A673 (cell line): ENCODE data around the gene RPS6KA2. TPM values are rescaled to one million over a fixed set of nuclear protein-coding genes. Genes with fewer than 3 reads are reported as not detected.

Source experiments
- BruUV-seq: library from RNA; stranded (reverse); fragments of 400-500 nt; replicated peaks from 2 replicates; lab custom pipeline; 2021; lab: Mats Ljungman, UMichigan
- CTCF ChIA-PET: fragments of 300-600 bp; sonication (Branson Sonifier 250); formaldehyde crosslinking; loops from one replicate; lab custom pipeline; 2022; ENCODE audit warnings: antibody characterized with exemption; lab: Charles Lee
- POLR2A ChIA-PET: fragments of 300-600 bp; sonication (Branson Sonifier 250); formaldehyde crosslinking; loops from one replicate; lab custom pipeline; 2022; ENCODE audit warnings: antibody characterized with exemption; ENCODE audit not compliant: low non-redundant PET; lab: Charles Lee
- DNase-seq: peaks from one replicate; pipeline ENCODE4 v3.0.0-alpha.2; 2015; ENCODE audit warnings: low spot score
- H3K27ac ChIP-seq: fragments of 200-600 bp; sonication (generic); 2 replicates; pipeline ENCODE4 v1.5.1; 2016; ENCODE audit warnings: mixed run types, low read depth, mild to moderate bottlenecking, mixed read lengths, antibody characterized with exemption, low read length; ENCODE audit not compliant: poor library complexity, severe bottlenecking
- H3K27me3 ChIP-seq: fragments of 200-600 bp; sonication (generic); replicated peaks from 2 replicates; pipeline ENCODE4 v1.6.1; 2017; ENCODE audit warnings: mixed run types, low read depth, mild to moderate bottlenecking, mixed read lengths, antibody characterized with exemption, low read length; ENCODE audit not compliant: insufficient read depth, poor library complexity
- H3K36me3 ChIP-seq: fragments of 200-600 bp; sonication (generic); 2 replicates; pipeline ENCODE4 v1.6.1; 2016; ENCODE audit warnings: mixed run types, mild to moderate bottlenecking, mixed read lengths, antibody characterized with exemption, low read length; ENCODE audit not compliant: insufficient read depth, poor library complexity, severe bottlenecking
- H3K4me1 ChIP-seq: fragments of 200-600 bp; sonication (generic); 2 replicates; pipeline ENCODE4 v1.6.1; 2017; ENCODE audit warnings: mixed run types, mild to moderate bottlenecking, mixed read lengths, antibody characterized with exemption, low read length; ENCODE audit not compliant: insufficient read depth, poor library complexity, severe bottlenecking
- H3K4me3 ChIP-seq: fragments of 200-600 bp; sonication (generic); 2 replicates; pipeline ENCODE4 v1.5.1; 2016; ENCODE audit warnings: low read depth, mixed run types, mild to moderate bottlenecking, mixed read lengths, low read length; ENCODE audit not compliant: poor library complexity, severe bottlenecking
- H3K9me3 ChIP-seq: fragments of 200-600 bp; sonication (generic); 2 replicates; pipeline ENCODE4 v1.6.1; 2016; ENCODE audit warnings: mixed run types, low read depth, mild to moderate bottlenecking, mixed read lengths, antibody characterized with exemption, low read length; ENCODE audit not compliant: poor library complexity, severe bottlenecking
- EZH2 ChIP-seq: fragments of 200-600 bp; sonication (generic); IDR thresholded peaks from 2 replicates; pipeline ENCODE4 v1.6.1; 2017; ENCODE audit warnings: borderline replicate concordance, low read depth, mild to moderate bottlenecking, mixed read lengths, antibody characterized with exemption, low read length; ENCODE audit not compliant: poor library complexity, severe bottlenecking
- intact Hi-C: fragments of 100-400 bp; cut with micrococcal nuclease; formaldehyde crosslinking; loops from one replicate; pipeline ENCODE4 v1.10.0; 2022; ENCODE audit not compliant: unreplicated experiment
- total RNA-seq: library from RNA; stranded (reverse); gene quantifications from 2 replicates; pipeline ENCODE4 v1.2.3, GENCODE V29; 2021
- TF ChIP-seq, protein P1 (sequence below): fragments of 300-800, 200-600 bp; sonication (generic); conservative IDR thresholded peaks from 2 replicates; pipeline ENCODE4 v1.5.1; 2017; ENCODE audit warnings: low read depth, mild to moderate bottlenecking, antibody characterized with exemption, low read length, moderate library complexity, mixed read lengths

Gene RPS6KA2
- total RNA-seq, 1 experiment from 2014 or later, result 30.1 TPM

DNA sequence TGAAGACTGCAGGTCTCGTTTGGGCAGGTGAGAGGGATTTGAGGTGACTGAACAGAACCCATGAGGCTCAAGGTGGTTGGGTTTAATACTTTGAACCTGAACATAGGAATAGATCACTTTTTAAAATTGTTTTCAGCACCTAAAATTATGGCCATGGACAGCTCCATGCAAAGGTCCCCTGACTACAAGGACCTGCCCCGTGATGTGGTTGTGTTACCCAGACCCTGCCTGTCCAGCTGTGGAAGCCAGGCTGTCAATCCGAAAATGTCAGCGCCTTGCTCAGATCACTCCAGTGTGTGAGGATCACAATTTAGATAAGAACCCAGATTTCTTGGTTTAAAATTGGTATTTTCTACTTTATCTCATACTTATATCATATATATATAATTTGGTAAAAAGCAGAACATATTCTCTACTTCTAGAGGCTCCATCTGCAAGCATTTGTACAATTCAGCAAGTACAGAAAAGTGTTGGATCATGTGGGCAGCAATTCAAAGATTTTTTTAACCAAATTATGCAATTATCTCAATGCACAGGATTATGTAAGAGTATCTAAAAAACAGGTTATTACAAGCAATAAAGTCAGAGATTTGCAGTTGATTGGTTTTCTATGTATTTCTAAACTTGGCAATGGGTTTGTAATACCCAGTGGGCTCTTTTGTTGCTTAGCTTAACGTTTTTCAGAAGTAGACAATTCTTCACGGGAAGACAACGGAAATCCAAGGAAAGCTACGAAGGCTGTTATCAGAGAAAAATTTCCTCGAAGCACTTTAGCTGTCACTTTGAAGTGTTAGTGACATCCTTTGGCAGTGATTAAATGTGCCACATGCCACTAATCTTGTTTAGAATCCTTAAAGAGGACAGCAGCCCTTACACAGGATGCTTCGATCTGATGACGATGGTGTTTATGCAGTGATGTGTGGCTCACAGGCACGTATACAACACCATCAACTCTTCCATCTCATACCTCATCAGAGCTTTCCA is 24.1 kb upstream of the RPS6KA2 start:
- POLR2A ChIA-PET, result interaction anchor here (0.6 kb wide), 1 partner anchor 13 kb away, joined by 10 read pairs; no protein-coding TSS in a partner anchor
- Histone ChIP-seq H3K4me1 (peaks cover 33% of the 10 kb centered on the region), H3K9me3 (no peaks in the 10 kb centered on the region), H3K36me3 (no peaks in the 10 kb centered on the region), H3K4me3 (no peak overlapping the region), H3K27me3 (no peaks in the 10 kb centered on the region), H3K27ac (no peak overlapping the region)
- intact Hi-C loops, result no loop called here
- no TSS peak for BruUV-seq
- CTCF ChIA-PET, result no interaction called here
- peak; percentile 76 for DNase-seq
- TF ChIP-seq, protein P1, sequence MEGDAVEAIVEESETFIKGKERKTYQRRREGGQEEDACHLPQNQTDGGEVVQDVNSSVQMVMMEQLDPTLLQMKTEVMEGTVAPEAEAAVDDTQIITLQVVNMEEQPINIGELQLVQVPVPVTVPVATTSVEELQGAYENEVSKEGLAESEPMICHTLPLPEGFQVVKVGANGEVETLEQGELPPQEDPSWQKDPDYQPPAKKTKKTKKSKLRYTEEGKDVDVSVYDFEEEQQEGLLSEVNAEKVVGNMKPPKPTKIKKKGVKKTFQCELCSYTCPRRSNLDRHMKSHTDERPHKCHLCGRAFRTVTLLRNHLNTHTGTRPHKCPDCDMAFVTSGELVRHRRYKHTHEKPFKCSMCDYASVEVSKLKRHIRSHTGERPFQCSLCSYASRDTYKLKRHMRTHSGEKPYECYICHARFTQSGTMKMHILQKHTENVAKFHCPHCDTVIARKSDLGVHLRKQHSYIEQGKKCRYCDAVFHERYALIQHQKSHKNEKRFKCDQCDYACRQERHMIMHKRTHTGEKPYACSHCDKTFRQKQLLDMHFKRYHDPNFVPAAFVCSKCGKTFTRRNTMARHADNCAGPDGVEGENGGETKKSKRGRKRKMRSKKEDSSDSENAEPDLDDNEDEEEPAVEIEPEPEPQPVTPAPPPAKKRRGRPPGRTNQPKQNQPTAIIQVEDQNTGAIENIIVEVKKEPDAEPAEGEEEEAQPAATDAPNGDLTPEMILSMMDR, result no peak
- no peak for TF ChIP-seq EZH2

GRCh38 chr6:166650047-166650446 is 23.0 kb upstream of the RPS6KA2 start:
- peaks cover 41% of the 10 kb centered on the region for H3K4me1 ChIP-seq
- no peak overlapping the region for H3K4me3 ChIP-seq
- ChIA-PET POLR2A (no interaction called here), CTCF (no interaction called here)
- no peaks in the 10 kb centered on the region for H3K27me3 ChIP-seq
- H3K9me3 ChIP-seq, result no peaks in the 10 kb centered on the region
- TF ChIP-seq, protein P1, result no peak
- no peak for TF ChIP-seq EZH2
- no peaks in the 10 kb centered on the region for H3K36me3 ChIP-seq
- no TSS peak for BruUV-seq
- no peak for DNase-seq
- intact Hi-C loops, result no loop called here
- H3K27ac ChIP-seq, result no peak overlapping the region

DNA sequence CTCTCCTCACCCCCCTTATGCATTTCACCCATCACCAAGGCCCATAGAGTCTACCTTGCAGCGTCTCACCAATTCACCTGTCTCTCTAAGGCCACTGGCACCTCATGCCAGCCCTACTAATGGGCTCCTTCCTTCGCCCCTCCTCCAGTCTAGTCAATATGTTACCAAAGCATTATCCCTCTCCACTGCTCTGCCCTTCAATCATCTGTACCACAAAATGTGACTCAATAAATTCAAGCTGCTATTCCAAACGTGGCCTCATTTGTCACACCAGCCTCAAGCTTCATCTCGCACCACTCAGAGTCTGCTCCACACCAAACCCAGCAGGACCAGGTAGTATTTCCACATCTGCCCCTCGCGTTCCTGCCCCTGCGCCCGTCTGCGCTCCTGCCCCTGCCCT is 21.8 kb upstream of the RPS6KA2 start:
- peaks cover 53% of the 10 kb centered on the region for H3K4me1 ChIP-seq
- H3K4me3 ChIP-seq, result no peak overlapping the region
- intact Hi-C loops, result no loop called here
- CTCF ChIA-PET, result no interaction called here
- no peaks in the 10 kb centered on the region for H3K9me3 ChIP-seq
- POLR2A ChIA-PET, result no interaction called here
- TF ChIP-seq EZH2, result no peak
- TF ChIP-seq, protein P1, result no peak
- no TSS peak for BruUV-seq
- DNase-seq, result no peak
- no peaks in the 10 kb centered on the region for H3K27me3 ChIP-seq
- no peaks in the 10 kb centered on the region for H3K36me3 ChIP-seq
- H3K27ac ChIP-seq, result no peak overlapping the region
